Thyroid gland (tissue), 4 donors: ENCODE results near the gene SMOC1. TPM values are rescaled to one million over a fixed set of nuclear protein-coding genes. Genes with fewer than 3 reads are reported as not detected.
A peak's percentile ranks its signal among the peaks of the same experiment; 100 is the strongest.

Experiments used
- DNase-seq, 2 donors: peaks; one replicate each; pipeline ENCODE4 v3.0.0-alpha.2; 2019
- H3K27ac ChIP-seq, 3 donors: fragments of 200-600 bp; sonication (generic); 1 replicate in 2 of 3; 2 replicates in 1 of 3; pipeline ENCODE4 v1.5.1; 2016 to 2019; ENCODE audit warnings: mild to moderate bottlenecking in 1 of 3, moderate library complexity in 1 of 3
- H3K27me3 ChIP-seq: fragments of 200-600 bp; sonication (generic); one replicate; pipeline ENCODE4 v1.5.1; 2019
- H3K36me3 ChIP-seq, 2 donors: fragments of 200-600 bp; sonication (generic); one replicate each; pipeline ENCODE4 v1.5.1; 2016 to 2019
- H3K4me1 ChIP-seq, 2 donors: fragments of 200-600 bp; sonication (generic); one replicate each; pipeline ENCODE4 v1.5.1; 2017 to 2019
- H3K4me3 ChIP-seq, 3 donors: fragments of 200-600 bp; sonication (generic); replicated peaks in 1 of 3; 1 replicate in 2 of 3; 2 replicates in 1 of 3; pipeline ENCODE4 v1.5.1; 2016; ENCODE audit warnings: mild to moderate bottlenecking in 1 of 3
- H3K9me3 ChIP-seq: fragments of 200-600 bp; sonication (generic); one replicate; pipeline ENCODE4 v1.5.1; 2017
- POLR2A ChIP-seq, 2 donors: fragments of 450-650 bp; IDR thresholded peaks; one replicate each; pipeline ENCODE4 v1.6.1; 2017; ENCODE audit warnings: antibody characterized with exemption in 2 of 2, mild to moderate bottlenecking in 2 of 2, moderate library complexity in 1 of 2
- WGBS, 2 donors: methylation state at CpG; one replicate each; pipeline ENCODE4 v1.1.5; 2017; 5-methylcytosine and 5-hydroxymethylcytosine counted together
- intact Hi-C: fragments of 100-400 bp; cut with DNase I; formaldehyde crosslinking; loops from one replicate; pipeline ENCODE4 v1.15.1; 2023
- total RNA-seq, 4 donors: library from RNA; depleted of rRNA; stranded (reverse); fragments of >200 nt; gene quantifications; one replicate each; pipeline ENCODE4 v1.2.3, GENCODE V29; 2016
- TF ChIP-seq, protein P1 (sequence below), 6 experiments: fragments of 200-600 bp in 3 of 6; fragments of 450-650 bp in 3 of 6; sonication (generic) in 3 of 6; IDR thresholded peaks; one replicate each; pipeline ENCODE4 v1.5.1; 2016 to 2019; ENCODE audit warnings: antibody characterized with exemption in 6 of 6, mild to moderate bottlenecking in 2 of 6, inconsistent platforms in 1 of 6, moderate library complexity in 1 of 6

Gene SMOC1
- total RNA-seq, 4 donors from 2014 or later: 3.4 to 7.3 (median 3.7) TPM

GRCh38 chr14:70033561-70033960 lies 154.3 kb downstream of the SMOC1 start:
- Histone ChIP-seq H3K4me3 (no peak overlapping the region), H3K27ac (peak overlapping the region in 1 of 3 donors; percentile 40), H3K27me3 (no peaks in the 10 kb centered on the region), H3K4me1 (peaks cover 8 to 9% of the 10 kb centered on the region in 2 donors), H3K9me3 (no peaks in the 10 kb centered on the region), H3K36me3 (no peaks in the 10 kb centered on the region)
- TF ChIP-seq, protein P1, sequence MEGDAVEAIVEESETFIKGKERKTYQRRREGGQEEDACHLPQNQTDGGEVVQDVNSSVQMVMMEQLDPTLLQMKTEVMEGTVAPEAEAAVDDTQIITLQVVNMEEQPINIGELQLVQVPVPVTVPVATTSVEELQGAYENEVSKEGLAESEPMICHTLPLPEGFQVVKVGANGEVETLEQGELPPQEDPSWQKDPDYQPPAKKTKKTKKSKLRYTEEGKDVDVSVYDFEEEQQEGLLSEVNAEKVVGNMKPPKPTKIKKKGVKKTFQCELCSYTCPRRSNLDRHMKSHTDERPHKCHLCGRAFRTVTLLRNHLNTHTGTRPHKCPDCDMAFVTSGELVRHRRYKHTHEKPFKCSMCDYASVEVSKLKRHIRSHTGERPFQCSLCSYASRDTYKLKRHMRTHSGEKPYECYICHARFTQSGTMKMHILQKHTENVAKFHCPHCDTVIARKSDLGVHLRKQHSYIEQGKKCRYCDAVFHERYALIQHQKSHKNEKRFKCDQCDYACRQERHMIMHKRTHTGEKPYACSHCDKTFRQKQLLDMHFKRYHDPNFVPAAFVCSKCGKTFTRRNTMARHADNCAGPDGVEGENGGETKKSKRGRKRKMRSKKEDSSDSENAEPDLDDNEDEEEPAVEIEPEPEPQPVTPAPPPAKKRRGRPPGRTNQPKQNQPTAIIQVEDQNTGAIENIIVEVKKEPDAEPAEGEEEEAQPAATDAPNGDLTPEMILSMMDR (IDR thresholded peaks at IDR 0.05): no peak
- no peak for TF ChIP-seq POLR2A (IDR thresholded peaks at IDR 0.05)
- WGBS, 2 donors: 70 to 100% methylated on average over 1 to 2 of the region's 2 CpGs
- intact Hi-C loops: no loop called here
- peak in 1 of 2 donors; percentile 6 for DNase-seq

GRCh38 chr14:70034257-70034656 lies 155.0 kb downstream of the SMOC1 start:
- no peak for DNase-seq
- Histone ChIP-seq H3K9me3 (no peaks in the 10 kb centered on the region), H3K27ac (no peak overlapping the region), H3K4me3 (no peak overlapping the region), H3K36me3 (no peaks in the 10 kb centered on the region), H3K27me3 (no peaks in the 10 kb centered on the region), H3K4me1 (peaks cover 8 to 9% of the 10 kb centered on the region in 2 donors)
- TF ChIP-seq, protein P1 (IDR thresholded peaks at IDR 0.05): no peak
- no peak for TF ChIP-seq POLR2A (IDR thresholded peaks at IDR 0.05)
- intact Hi-C loops: no loop called here
- WGBS, 2 donors: 91 to 93% methylated on average over 3 of the region's 3 CpGs

- intact Hi-C loops: no loop called here
- Histone ChIP-seq H3K4me1 (peaks cover 8 to 9% of the 10 kb centered on the region in 2 donors), H3K27me3 (no peaks in the 10 kb centered on the region), H3K27ac (no peak overlapping the region), H3K4me3 (no peak overlapping the region), H3K9me3 (no peaks in the 10 kb centered on the region), H3K36me3 (no peaks in the 10 kb centered on the region)
- DNase-seq: no peak
- TF ChIP-seq POLR2A (IDR thresholded peaks at IDR 0.05): no peak
- TF ChIP-seq, protein P1 (IDR thresholded peaks at IDR 0.05): no peak
- 47 to 60% methylated on average over 1 of the region's 1 CpG for WGBS, 2 donors
These were observed 157.4 kb downstream of the SMOC1 start for GRCh38 chr14:70036665-70037064.

GRCh38 chr14:70043001-70043400 lies 163.8 kb downstream of the SMOC1 start:
- H3K27me3 ChIP-seq: no peaks in the 10 kb centered on the region
- no peak overlapping the region for H3K27ac ChIP-seq
- no peak overlapping the region for H3K4me3 ChIP-seq
- intact Hi-C loops: no loop called here
- H3K4me1 ChIP-seq: no peaks in the 10 kb centered on the region
- 82 to 94% methylated on average over 2 of the region's 2 CpGs for WGBS, 2 donors
- H3K9me3 ChIP-seq: no peaks in the 10 kb centered on the region
- no peak for TF ChIP-seq POLR2A (IDR thresholded peaks at IDR 0.05)
- TF ChIP-seq, protein P1 (IDR thresholded peaks at IDR 0.05): no peak
- DNase-seq: no peak
- no peaks in the 10 kb centered on the region for H3K36me3 ChIP-seq

- Histone ChIP-seq H3K4me1 (no peaks in the 10 kb centered on the region), H3K27ac (no peak overlapping the region), H3K36me3 (no peaks in the 10 kb centered on the region), H3K9me3 (no peaks in the 10 kb centered on the region), H3K4me3 (no peak overlapping the region), H3K27me3 (no peaks in the 10 kb centered on the region)
- no peak for DNase-seq
- TF ChIP-seq, protein P1 (IDR thresholded peaks at IDR 0.05): no peak
- TF ChIP-seq POLR2A (IDR thresholded peaks at IDR 0.05): no peak
- intact Hi-C loops: no loop called here
- WGBS, 2 donors: 74 to 86% methylated on average over 4 of the region's 4 CpGs
These were observed 166.1 kb downstream of the SMOC1 start for GRCh38 chr14:70045310-70045709.
